Neutrophil (primary cell): ENCODE data around the gene UTRN.

ENCODE experiments used
- H3K27ac ChIP-seq: fragments of 200-600 bp; sonication (generic); 2 replicates; pipeline ENCODE4 v1.5.1; 2016; ENCODE audit warnings: mild to moderate bottlenecking, moderate library complexity
- H3K27me3 ChIP-seq: fragments of 200-600 bp; sonication (generic); 2 replicates; pipeline ENCODE4 v1.6.0; 2016; ENCODE audit warnings: mild to moderate bottlenecking
- H3K36me3 ChIP-seq: fragments of 200-600 bp; sonication (generic); 2 replicates; pipeline ENCODE4 v1.5.1; 2017
- H3K4me1 ChIP-seq, 2 experiments: fragments of 200-600 bp in 1 of 2; sonication (generic) in 1 of 2; 1 replicate in 1 of 2; 2 replicates in 1 of 2; pipeline versions ENCODE4 v1.5.1 to v1.6.1; 2013 to 2016; ENCODE audit warnings: low read depth in 1 of 2, low read length in 1 of 2, mild to moderate bottlenecking in 1 of 2, moderate library complexity in 1 of 2; ENCODE audit not compliant: control insufficient read depth in 1 of 2, insufficient read depth in 1 of 2
- H3K4me3 ChIP-seq, 2 experiments: fragments of 200-600 bp in 1 of 2; sonication (generic) in 1 of 2; 1 replicate in 1 of 2; 2 replicates in 1 of 2; pipeline ENCODE4 v1.5.1; 2013 to 2016; ENCODE audit warnings: low read depth in 1 of 2, low read length in 1 of 2, mild to moderate bottlenecking in 1 of 2, moderate library complexity in 1 of 2
- H3K9me3 ChIP-seq: fragments of 200-600 bp; sonication (generic); 2 replicates; pipeline ENCODE4 v1.5.1; 2016
- CTCF ChIP-seq: fragments of 200-600 bp; sonication (generic); IDR thresholded peaks from 2 replicates; pipeline ENCODE4 v1.5.1; 2016; ENCODE audit warnings: antibody characterized with exemption

The UTRN gene

GRCh38 chr6:144297511-144298100, 12.5 kb downstream of the UTRN start:
- Histone ChIP-seq H3K9me3 (no peaks in the 10 kb centered on the region), H3K27ac (peak overlapping the region; percentile 50), H3K4me1 (peaks cover 0 to 15% of the 10 kb centered on the region in 2 experiments), H3K36me3 (peaks cover 22% of the 10 kb centered on the region), H3K27me3 (no peaks in the 10 kb centered on the region), H3K4me3 (no peak overlapping the region)
- TF ChIP-seq CTCF = no peak

- Histone ChIP-seq H3K4me3 (no peak overlapping the region), H3K9me3 (no peaks in the 10 kb centered on the region), H3K4me1 (peaks cover 0 to 15% of the 10 kb centered on the region in 2 experiments), H3K36me3 (peaks cover 17% of the 10 kb centered on the region), H3K27me3 (no peaks in the 10 kb centered on the region), H3K27ac (peak overlapping the region; percentile 50)
- no peak for TF ChIP-seq CTCF
Observed at GRCh38 chr6:144298194-144298593, 13.1 kb downstream of the UTRN start.

GRCh38 chr6:144298916-144299315, 13.8 kb downstream of the UTRN start:
- peaks cover 12% of the 10 kb centered on the region for H3K36me3 ChIP-seq
- H3K4me3 ChIP-seq = no peak overlapping the region
- no peaks in the 10 kb centered on the region for H3K27me3 ChIP-seq
- peaks cover 0 to 15% of the 10 kb centered on the region in 2 experiments for H3K4me1 ChIP-seq
- H3K9me3 ChIP-seq = no peaks in the 10 kb centered on the region
- H3K27ac ChIP-seq = no peak overlapping the region
- TF ChIP-seq CTCF = no peak

GRCh38 chr6:144302701-144303372, 17.7 kb downstream of the UTRN start:
- Histone ChIP-seq H3K4me1 (peaks cover 0 to 6% of the 10 kb centered on the region in 2 experiments), H3K9me3 (no peaks in the 10 kb centered on the region), H3K27ac (no peak overlapping the region), H3K27me3 (no peaks in the 10 kb centered on the region), H3K36me3 (no peaks in the 10 kb centered on the region), H3K4me3 (no peak overlapping the region)
- no peak for TF ChIP-seq CTCF

- no peak overlapping the region for H3K27ac ChIP-seq
- H3K27me3 ChIP-seq = no peaks in the 10 kb centered on the region
- H3K4me3 ChIP-seq = no peak overlapping the region
- no peaks in the 10 kb centered on the region for H3K9me3 ChIP-seq
- H3K4me1 ChIP-seq = no peaks in the 10 kb centered on the region
- TF ChIP-seq CTCF = no peak
- H3K36me3 ChIP-seq = peaks cover 12% of the 10 kb centered on the region
Observed at GRCh38 chr6:144304223-144304848, 19.2 kb downstream of the UTRN start.
